ENCODE data around the gene ELMOD3. TPM values are rescaled to one million over a fixed set of nuclear protein-coding genes. Genes with fewer than 3 reads are reported as not detected.

The ELMOD3 gene
- 6.9 and 10.2 TPM in 2 replicates for total RNA-seq (2021; fragmentation: NEBNext Ultra II Directional; extraction: Animal tissue kit (Norgen Biotek cat#: 25700))
- polyA plus RNA-seq (2011; rRNA removed): 8.5 and 9.3 TPM in 2 replicates
- 12.4 TPM for polyA plus RNA-seq (2011; cell fraction: cytosol; rRNA removed)
- 29.5 TPM for polyA plus RNA-seq (2011; cell fraction: nucleus; rRNA removed)
- 7.9 to 10.0 TPM (median 8.7 TPM) in 4 replicates for polyA plus RNA-seq (2012, experiment 1 of 2)
- polyA plus RNA-seq (2012, experiment 2 of 2): 6.2 TPM
- polyA plus RNA-seq (2013, experiment 1 of 2): 6.1 TPM
- 5.4 TPM for polyA plus RNA-seq (2013, experiment 2 of 2)
- 17.1 and 19.0 TPM in 2 replicates for polyA minus RNA-seq (2011; rRNA and poly(A)+ RNA removed)
- 3.7 TPM for polyA minus RNA-seq (2011; cell fraction: cytosol; rRNA and poly(A)+ RNA removed)
- 12.8 TPM for polyA minus RNA-seq (2011; cell fraction: nucleus; rRNA and poly(A)+ RNA removed)
- long read RNA-seq, experiment 1, partial matches to known transcripts: 0 of 2 reads
- long read RNA-seq, experiment 1, other reads (novel, unspliced or antisense): 2 of 2 reads
- long read RNA-seq, experiment 2, partial matches to known transcripts: 0 of 3 reads
- long read RNA-seq, experiment 2, other reads (novel, unspliced or antisense): 3 of 3 reads

DNA sequence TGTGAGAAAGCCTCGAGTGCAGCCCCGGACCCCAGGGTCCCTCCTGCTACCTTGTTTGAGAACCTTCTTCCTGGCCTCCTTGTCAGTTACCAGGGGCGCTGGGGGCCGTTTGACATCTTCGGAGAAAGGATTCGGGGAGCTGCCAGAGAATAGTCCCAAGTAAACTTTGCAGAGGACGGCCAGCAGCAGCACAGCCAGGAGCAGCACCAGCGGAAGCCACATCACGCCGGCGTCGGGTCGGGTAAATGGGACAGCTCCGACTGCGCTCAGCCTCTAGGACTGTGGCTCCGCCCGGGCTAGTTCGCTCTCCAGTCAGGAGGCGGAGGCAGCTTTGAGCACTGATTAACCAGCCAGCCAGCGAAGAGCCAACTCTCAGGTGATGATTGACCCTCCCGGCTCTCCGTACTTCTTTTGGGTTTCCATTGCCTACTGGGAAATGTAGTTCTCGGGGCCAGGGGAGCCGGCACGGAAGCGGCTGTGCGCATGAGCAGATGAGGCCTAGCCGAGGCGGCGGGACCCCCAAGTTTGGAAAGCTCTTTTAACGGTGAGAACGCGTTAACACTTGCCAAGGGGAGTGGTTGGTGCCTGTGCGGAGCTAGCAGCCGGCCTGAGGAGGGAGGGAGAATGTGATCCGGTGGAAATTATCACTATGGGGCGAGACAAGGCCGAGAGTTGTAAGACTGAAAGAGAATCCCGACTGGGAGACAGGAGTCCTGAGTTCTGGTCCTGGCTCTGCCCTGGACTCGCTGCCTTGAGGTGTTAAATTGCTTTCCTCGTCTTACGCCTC is at the start of gene ELMOD3, which contains the start of gene RETSAT:
TSS of gene ELMOD3 (plus strand) at position 484 of the 787 bp plus-strand sequence. CDS start 2,430 bp downstream, outside the sequence.
TSS of gene RETSAT (minus strand) at position 243 of the 787 bp plus-strand sequence. CDS start at position 222, 21 bp downstream.
- POLR2A ChIA-PET (ENCODE audit: partially characterized antibody): interaction anchor here (0.6 to 4.5 kb wide), 25 partner anchors 8 to 300 kb away, joined by 3 to 23 read pairs (median 4); partner anchors contain the start of genes MAT2A, TGOLN2 and VAMP8
- peaks cover 0 to 3% (median 1%) of the 10 kb centered on the region in 4 experiments; a peak in 2 of 7 replicates for H3K4me1 ChIP-seq (replicated peaks in 1 of 4; ENCODE audit: control insufficient read depth in 3 of 4, insufficient read depth in 4 of 4, low read length in 3 of 4)
- CTCF ChIA-PET (ENCODE audit: partially characterized antibody): interaction anchor here (1.2 to 2.6 kb wide), 4 partner anchors 9 to 196 kb away, joined by 3 to 11 read pairs (median 6); no protein-coding TSS in a partner anchor
- no peaks in the 10 kb centered on the region for H4K20me1 ChIP-seq (replicated peaks in 1 of 2; ENCODE audit: control insufficient read depth in 1 of 2, insufficient read depth in 2 of 2, low read length in 2 of 2)
- FAIRE-seq: peak; percentile 60
- H3K79me1 ChIP-seq (ENCODE audit: low read depth, low read length): no peaks in the 10 kb centered on the region
- peak within 1 kb of the TSS; percentile 57 for H4K91ac ChIP-seq (replicated peaks; ENCODE audit: insufficient read length, low read length)
- peak within 1 kb of the TSS; percentile 87 for H4K8ac ChIP-seq (ENCODE audit: extremely low read depth, insufficient read depth, low read length)
- 0 out of 2 replicates have a peak within 1 kb of the TSS, but pooled peaks have one; percentile 72 for H3K18ac ChIP-seq (ENCODE audit: extremely low read depth, low read length)
- peak within 1 kb of the TSS; percentile 5 for H4K5ac ChIP-seq (ENCODE audit: insufficient read length, low read depth, low read length)
- no peak within 1 kb of the TSS for H2BK5ac ChIP-seq (ENCODE audit: low read depth, low read length)
- peak within 1 kb of the TSS; percentile 83; the same call in 1 of the 2 replicates for H2BK15ac ChIP-seq (ENCODE audit: low read length)
- H3K4me2 ChIP-seq (ENCODE audit: insufficient read depth in 1 of 2, low read depth in 2 of 2, low read length in 2 of 2): peak within 1 kb of the TSS; percentile 85 to 96
- no peak within 1 kb of the TSS for H2BK12ac ChIP-seq (ENCODE audit: low read depth, low read length)
- no peak within 1 kb of the TSS for H2BK20ac ChIP-seq (ENCODE audit: low read length)
- WGBS, 2 experiments (ENCODE audit: extremely low coverage in 1 of 2, insufficient coverage in 1 of 2, insufficient read length in 1 of 2, insufficient replicate concordance in 2 of 2, low coverage in 1 of 2, low lambda C conversion rate in 2 of 2, missing lambda C conversion rate in 1 of 2): 5% methylated on average over 42 of the region's 42 CpGs; no CpG with 5 or more reads in 1 of the 2 experiments
- H3K4me3 ChIP-seq (ENCODE audit: extremely low read depth in 1 of 4, insufficient read depth in 2 of 4, low read depth in 3 of 4, low read length in 4 of 4): peak within 1 kb of the TSS; percentile 75 to 96 (median 90)
- no peaks in the 10 kb centered on the region for H3K27me3 ChIP-seq (replicated peaks in 1 of 4; ENCODE audit: control insufficient read depth in 3 of 4, extremely low read depth in 1 of 4, insufficient read depth in 3 of 4, low read length in 3 of 4)
- H3K23me2 ChIP-seq (ENCODE audit: low read depth, low read length): peaks cover 8% of the 10 kb centered on the region
- H3K36me3 ChIP-seq (ENCODE audit: control insufficient read depth in 2 of 4, insufficient read depth in 4 of 4, low read length in 3 of 4): peaks cover 0 to 13% (median 0%) of the 10 kb centered on the region in 4 experiments; a peak in 2 of 8 replicates
- H3K27ac ChIP-seq (ENCODE audit: low read depth, low read length): no peak within 1 kb of the TSS
- peak within 1 kb of the TSS; percentile 7 for H3K4ac ChIP-seq (replicated peaks; ENCODE audit: insufficient read length, low read depth, low read length)
- H3K14ac ChIP-seq (ENCODE audit: insufficient read length): no peak within 1 kb of the TSS
- no peak within 1 kb of the TSS for H2BK120ac ChIP-seq (replicated peaks; ENCODE audit: low read depth, low read length)
- no peaks in the 10 kb centered on the region for H3K79me2 ChIP-seq (ENCODE audit: control insufficient read depth in 1 of 2, insufficient read depth in 2 of 2, low read length in 2 of 2)
- peak within 1 kb of the TSS; percentile 96 for H2AFZ ChIP-seq (ENCODE audit: low read length)
- H3K9ac ChIP-seq (replicated peaks in 1 of 4; ENCODE audit: extremely low read depth in 1 of 4, low read depth in 3 of 4, low read length in 3 of 4): peak within 1 kb of the TSS in 3 of 4 experiments; percentile 61 to 77 (median 61); a peak in 6 of 7 replicates
- H3K9me3 ChIP-seq (ENCODE audit: insufficient read depth in 2 of 2, low read depth in 1 of 2, low read length in 1 of 2): no peaks in the 10 kb centered on the region
- H3K23ac ChIP-seq (ENCODE audit: insufficient read length): no peak within 1 kb of the TSS
- peak; percentile 92 to 96 for DNase-seq (ENCODE audit: low read depth in 1 of 2, low spot score in 2 of 2)
- H2AK5ac ChIP-seq (ENCODE audit: low read depth, low read length): no peak within 1 kb of the TSS
- H3K56ac ChIP-seq (replicated peaks; ENCODE audit: insufficient read length, low read depth, low read length): no peak within 1 kb of the TSS
- TF ChIP-seq BRCA1 (IDR thresholded peaks at IDR 0.05; ENCODE audit: low read depth, low read length) (no peak), SIRT6 (IDR thresholded peaks at IDR 0.05; ENCODE audit: low read length) (no peak), PHF8 (conservative IDR thresholded peaks at IDR 0.05; ENCODE audit: low read depth, low read length) (peak; percentile 48; the same call in 1 of the 2 replicates), RXRA (IDR thresholded peaks at IDR 0.05; ENCODE audit: insufficient read depth, low read depth, low read length) (no peak), RFX5 (IDR thresholded peaks at IDR 0.05; ENCODE audit: borderline replicate concordance, low read depth, low read length) (no peak), NRF1 (IDR thresholded peaks at IDR 0.05; ENCODE audit: low read depth, low read length) (peak; percentile 56; the same call in 1 of the 2 replicates), EP300 (IDR thresholded peaks at IDR 0.05; ENCODE audit: borderline replicate concordance in 1 of 2, low read depth in 2 of 2, low read length in 2 of 2) (no peak)

All from H1 (cell line).